HG03354 (cell line): ENCODE data around the gene SPAG17.

ENCODE experiments used
- ATAC-seq: cut with Tn5 transposase; IDR thresholded peaks from one replicate; pipeline ENCODE4 v1.9.1; 2021; ENCODE audit warnings: mild to moderate bottlenecking; ENCODE audit not compliant: unreplicated experiment, poor library complexity, severe bottlenecking

SPAG17 gene

GRCh38 chr1:118177998-118178397, 7.0 kb downstream of the SPAG17 start:
- no peak for ATAC-seq

- no peak for ATAC-seq
Observed at GRCh38 chr1:118169016-118169415, 16.0 kb downstream of the SPAG17 start.

DNA sequence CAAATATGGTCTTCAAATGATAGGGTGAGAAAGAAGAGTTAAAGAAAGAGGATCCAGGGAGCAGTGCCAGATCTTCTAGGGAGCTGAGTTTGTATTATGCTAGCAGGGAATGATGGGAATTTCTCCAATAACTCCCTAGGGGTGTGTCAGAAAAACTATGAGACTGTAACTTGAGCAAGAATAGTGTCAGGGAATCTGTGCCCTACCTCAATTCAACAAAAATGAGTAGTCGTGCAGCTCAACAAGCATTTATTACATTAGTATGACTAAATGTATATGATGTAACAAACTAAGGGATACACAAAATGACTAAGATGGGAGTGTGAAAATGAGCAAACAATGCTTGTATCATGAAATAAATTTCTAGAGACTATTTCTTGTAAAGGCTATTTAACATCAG, 24.2 kb downstream of the SPAG17 start:
- ATAC-seq: no peak

DNA sequence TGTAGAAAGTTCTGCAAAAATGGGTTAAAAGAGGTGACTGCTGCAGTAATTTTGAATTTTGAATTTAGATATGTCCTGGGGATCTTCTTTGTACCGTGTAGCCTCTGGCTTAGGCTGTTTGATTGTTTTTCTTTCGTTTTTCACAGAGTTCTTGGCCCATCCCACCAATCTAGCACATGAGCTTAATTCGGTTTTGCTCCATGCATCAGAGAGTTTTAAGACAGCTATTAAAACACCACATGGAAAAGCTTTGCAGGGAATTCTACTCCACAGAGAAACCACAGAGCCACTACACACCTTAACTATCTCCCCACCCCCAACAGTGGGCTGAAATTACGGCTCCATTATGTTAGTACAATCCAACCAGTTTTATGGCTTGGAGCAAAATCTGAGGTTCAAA, 25.5 kb downstream of the SPAG17 start:
- ATAC-seq: no peak

DNA sequence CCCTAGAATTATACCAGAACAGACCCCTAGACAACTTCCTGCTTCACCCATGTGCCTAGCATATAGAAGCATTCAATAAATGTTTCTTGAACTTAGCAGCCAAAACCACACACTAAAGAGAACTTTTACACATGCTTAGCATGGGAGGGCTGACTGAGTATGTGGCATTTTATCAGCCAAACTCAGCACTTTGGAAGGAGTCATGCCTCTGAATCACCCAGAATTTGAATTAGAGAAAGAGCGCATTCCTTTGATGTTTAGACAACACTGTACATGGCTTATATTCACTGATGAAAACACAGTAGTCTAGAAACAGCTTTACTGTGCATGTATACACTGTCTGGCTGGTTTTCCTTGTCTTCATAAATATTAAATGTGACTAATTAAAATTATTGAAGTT, 26.1 kb downstream of the SPAG17 start:
- ATAC-seq: no peak

GRCh38 chr1:118157506-118157905, 27.5 kb downstream of the SPAG17 start:
- no peak for ATAC-seq

- no peak for ATAC-seq
Observed at GRCh38 chr1:118155106-118155505, 29.9 kb downstream of the SPAG17 start.

DNA sequence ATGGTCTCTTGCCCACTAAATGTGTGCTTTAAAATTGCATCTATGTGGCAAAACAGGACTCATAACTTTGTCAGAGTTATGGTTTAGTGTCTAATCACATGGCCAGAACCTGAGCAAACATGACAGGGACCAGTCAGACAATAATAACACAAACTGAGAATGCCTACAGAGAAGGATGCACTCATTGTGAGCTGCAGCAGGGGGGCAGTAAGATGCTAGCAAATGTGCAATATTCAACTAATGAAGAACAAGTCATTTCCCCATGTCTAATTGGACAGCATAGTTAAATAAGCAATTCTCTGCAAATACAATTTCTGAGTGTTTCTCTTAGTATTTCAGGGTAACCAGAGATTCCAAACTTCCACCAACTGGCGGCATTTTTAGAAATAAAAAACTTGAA, 30.8 kb downstream of the SPAG17 start:
- no peak for ATAC-seq

DNA sequence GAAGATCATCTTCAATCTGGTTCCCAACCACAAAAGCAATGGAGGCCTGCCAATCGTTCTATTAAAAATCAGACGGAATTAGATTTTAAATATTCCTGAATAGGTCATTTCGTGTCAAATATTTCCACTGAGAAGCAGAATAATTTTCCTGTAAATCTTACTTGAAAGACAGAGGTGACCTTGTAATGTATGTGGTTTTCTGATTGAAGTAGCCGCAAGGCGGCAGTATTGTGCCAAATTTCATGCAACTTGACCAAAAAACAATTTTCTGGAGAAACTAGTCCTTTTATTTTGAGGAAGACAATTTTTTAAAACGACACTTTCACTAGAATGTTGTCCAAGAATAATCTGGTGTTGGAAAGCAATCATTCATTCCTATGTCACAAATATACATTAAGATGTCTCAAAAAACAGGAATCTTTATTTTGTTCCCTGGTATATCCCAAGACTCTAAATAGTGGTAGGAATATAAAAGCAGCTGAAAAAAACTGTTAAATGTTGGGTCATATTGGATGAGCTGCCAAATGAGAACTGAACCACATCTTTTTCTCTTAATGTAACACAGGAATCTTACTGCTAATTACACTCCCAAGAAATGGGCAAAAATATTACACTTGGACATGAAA, 33.6 kb downstream of the SPAG17 start:
- ATAC-seq: no peak

DNA sequence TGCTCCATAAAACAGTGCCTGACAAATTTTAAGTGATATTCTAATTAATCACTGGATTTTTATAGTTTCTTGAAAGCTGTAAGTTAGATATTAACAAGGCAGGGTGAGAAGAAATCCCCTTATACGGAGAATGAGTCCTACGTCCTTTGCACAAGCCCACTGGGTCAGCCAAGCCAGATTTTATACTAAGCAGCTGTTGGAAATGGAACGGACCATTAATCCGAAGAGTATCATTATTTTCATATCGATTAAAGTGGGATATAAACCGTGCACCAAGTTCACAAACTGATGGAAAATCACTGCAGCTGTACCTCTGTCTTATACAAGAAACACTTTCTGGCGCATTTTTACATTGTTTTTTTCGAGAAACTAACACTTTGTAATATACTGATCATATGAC, 35.2 kb downstream of the SPAG17 start:
- ATAC-seq: no peak

DNA sequence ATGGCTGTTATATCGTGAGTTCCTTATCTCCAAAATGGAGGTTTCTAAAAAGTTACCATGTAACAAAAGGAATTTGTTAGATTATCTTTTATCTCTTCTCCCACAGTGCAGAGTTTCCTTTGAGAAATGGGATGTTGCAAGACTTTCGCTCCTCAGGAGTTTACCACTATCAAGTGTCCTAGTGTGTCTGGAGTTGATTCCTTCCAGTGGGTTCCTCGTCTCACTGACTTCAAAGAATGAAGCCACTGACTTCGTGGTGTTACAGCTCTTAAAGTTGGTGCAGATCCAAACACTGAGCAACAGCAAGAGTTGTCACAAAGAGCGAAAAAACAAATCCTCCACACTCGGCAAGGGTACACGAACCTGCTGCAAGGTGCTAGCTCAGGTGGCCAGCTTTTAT, 37.0 kb downstream of the SPAG17 start:
- no peak for ATAC-seq

DNA sequence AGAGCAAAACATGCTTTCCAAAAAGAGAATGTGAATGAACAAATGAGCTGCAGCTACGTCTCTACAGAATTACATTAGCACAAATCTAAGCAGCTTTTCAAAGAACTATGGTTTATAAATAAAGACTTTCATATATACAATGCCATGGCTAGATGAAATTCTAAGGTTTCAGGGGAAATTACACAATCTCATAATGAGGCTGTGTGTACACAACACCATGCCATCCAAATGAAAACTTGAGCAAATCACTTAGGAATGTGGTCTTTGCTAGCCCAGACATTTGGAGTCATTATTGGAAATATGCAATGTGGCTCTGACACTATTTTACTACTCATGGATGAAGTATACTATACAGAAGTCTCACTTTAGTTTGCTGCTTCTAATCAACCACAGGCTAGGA, 37.5 kb downstream of the SPAG17 start:
- ATAC-seq: no peak

DNA sequence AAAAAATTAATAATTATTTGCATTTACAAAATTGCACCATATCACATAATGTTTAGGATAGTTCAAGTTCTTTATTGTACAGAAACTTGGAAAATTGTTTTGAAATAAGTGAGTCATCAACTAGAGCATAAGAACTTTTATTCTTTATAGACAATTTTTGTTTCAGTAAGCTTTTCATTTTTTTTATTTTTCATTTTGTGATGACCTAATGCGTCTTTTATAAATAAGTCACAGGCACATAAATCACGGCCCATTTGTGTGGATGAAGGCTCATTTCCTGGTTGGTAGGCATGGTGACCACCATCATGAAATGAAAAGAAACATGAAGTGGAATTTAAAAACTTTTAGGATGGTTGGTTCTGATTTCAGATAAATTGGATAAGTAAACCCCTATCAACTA, 39.3 kb downstream of the SPAG17 start:
- ATAC-seq: no peak

GRCh38 chr1:118144684-118145083, 40.3 kb downstream of the SPAG17 start:
- ATAC-seq: no peak

DNA sequence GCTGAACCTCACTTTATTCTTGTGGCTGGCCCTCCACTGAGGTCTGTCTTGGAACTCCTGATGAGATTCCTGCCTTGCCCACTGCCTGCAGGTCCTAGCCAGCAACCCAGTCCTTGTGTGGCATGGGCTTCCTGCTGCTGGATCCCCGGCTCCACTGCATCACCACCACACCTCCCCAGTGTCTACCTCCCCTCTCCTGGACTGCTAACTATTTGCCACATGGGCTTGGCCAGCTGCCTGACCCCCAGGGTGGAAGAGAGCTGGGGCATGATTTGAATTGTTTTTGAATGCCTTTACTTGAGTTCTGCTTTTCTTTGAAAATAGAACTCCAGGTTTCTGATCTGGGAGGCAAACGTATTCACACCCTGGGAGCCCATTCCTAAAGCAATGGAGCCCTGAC, 41.2 kb downstream of the SPAG17 start:
- ATAC-seq: no peak

DNA sequence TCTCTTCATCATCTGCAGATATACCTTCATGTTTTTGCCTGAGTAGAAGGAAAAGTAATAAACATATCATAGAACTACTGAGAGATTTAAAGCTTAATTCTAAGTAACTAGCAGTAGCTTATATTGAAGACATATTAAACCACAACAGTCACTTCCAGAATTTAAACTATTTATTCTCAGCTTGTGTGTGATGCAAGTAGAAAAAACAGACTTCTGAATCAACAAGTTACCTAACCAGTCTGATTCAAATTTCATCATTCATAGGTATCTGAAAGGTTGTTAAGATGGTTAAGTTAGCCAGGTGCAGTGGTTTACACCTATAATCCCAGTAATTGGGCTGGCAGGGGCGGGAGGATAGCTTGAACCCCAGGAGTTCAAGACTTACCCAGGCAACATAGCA, 41.9 kb downstream of the SPAG17 start:
- ATAC-seq: no peak

GRCh38 chr1:118142546-118142945, 42.5 kb downstream of the SPAG17 start:
- ATAC-seq: no peak

GRCh38 chr1:118137900-118138299, 47.1 kb downstream of the SPAG17 start:
- no peak for ATAC-seq

DNA sequence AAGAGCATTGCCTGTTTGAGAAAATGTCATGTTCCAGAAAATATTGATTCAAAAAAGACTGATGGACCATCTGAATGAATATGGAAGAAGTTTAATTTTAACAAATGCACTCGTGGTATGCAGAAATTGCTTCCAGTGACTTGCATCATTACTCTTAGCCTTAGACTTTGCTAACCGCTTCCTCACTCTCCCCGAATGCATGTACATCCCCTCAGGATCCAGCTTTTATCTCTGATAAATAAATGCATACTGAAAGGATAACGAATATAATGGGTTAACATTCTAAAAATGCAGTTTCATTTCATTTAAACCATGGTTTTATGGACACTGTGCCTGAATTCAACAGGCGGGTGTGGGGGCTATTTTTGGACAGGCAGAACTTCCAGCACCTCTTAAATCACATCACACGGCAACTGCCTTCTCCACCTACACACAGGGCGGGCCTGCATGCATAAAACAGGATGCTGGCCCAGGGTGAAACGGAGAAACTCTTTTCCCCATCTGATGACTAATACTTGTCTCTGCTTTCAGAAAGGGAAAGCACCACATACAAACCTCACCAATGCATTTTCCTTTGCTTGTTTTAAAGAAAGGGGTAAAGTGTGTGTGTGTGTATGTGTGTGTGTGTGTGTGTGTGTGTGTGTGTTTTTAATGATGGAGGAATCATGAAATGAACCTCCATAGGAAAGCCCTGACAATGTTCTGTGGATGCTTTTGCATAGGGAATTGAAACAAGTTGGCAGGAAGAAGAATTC, 48.7 kb downstream of the SPAG17 start:
- peak; percentile 99 for ATAC-seq

DNA sequence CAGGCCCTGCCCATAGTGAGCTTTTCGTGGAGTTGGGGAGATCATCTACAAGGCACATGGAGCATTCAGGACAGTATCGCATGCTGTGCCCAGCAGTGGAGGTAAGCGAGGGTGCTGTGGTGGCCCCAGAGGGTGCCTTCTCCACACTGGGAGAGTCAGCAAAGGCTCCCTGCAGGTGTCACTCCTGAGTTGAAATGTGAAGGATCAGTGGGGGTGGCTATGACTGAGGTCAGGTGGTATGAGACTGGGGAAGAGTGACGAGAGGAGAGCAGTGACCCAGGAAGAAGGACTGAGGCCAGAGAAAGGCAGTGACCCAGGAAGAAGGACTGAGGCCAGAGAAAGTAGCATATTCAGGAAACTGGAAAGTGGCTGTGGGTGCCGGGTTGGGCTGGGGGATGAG, 53.0 kb downstream of the SPAG17 start:
- ATAC-seq: no peak

DNA sequence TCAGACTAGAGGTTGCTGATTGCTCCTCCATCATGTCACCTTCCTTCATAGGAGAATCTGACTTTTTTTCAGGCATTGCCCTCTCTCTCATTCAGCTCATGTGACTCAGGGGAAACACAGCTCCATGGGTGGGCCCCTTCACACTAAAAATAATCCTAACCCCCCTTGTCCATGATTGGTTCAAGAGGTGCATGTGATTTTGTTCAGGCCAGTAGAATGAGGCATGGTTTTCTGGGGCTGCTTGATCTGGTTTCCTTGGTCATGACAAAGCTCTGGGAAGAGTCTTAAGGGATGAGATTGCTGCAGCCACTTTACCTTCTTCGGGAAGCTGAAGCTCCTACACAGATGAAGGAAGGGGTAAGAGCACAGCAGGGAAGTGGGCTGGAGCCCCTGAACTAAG, 56.3 kb downstream of the SPAG17 start:
- no peak for ATAC-seq

DNA sequence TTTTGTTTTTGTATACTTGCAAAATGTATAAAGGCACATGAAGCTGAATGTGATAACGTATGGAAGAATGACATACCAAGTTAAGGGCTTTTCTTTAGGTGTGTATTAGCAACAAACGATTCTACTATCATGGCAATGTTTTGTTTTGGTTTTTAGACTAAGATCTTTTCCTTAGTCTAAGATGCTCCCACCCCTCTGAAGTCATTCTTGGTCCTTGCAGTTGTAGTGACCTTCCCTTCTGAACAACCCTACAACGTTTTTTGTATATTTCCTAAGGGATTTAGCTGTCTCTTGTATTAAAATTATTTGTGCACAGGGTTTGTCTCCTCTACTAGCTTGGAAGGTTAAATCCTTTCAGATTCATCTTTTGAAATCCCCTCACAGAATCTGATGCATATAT, 61.0 kb downstream of the SPAG17 start:
- ATAC-seq: no peak
